DMS53 (cell line): ENCODE measurements around the gene GZF1.

Experiments
- DNase-seq: peaks from one replicate; lab custom pipeline; 2025; lab: John Stamatoyannopoulos, UW

The GZF1 gene

GRCh38 chr20:23369072-23369823, 7.3 kb downstream of the GZF1 start:
- no peak for DNase-seq

- DNase-seq = no peak
Observed at GRCh38 chr20:23370274-23370673, 8.3 kb downstream of the GZF1 start.

- no peak for DNase-seq
Observed at GRCh38 chr20:23370873-23371272, 8.9 kb downstream of the GZF1 start.

GRCh38 chr20:23371496-23371895, 9.5 kb downstream of the GZF1 start:
- no peak for DNase-seq

- DNase-seq = no peak
Observed at GRCh38 chr20:23374441-23374840, 12.5 kb downstream of the GZF1 start.

- no peak for DNase-seq
Observed at GRCh38 chr20:23375827-23376226, 13.8 kb downstream of the GZF1 start.

- no peak for DNase-seq
Observed at GRCh38 chr20:23379772-23380171, 17.8 kb downstream of the GZF1 start.

- no peak for DNase-seq
Observed at GRCh38 chr20:23381876-23382275, 19.9 kb downstream of the GZF1 start.

- no peak for DNase-seq
Observed at GRCh38 chr20:23386304-23387117, 24.5 kb downstream of the GZF1 start.

GRCh38 chr20:23387118-23387443, 25.1 kb downstream of the GZF1 start:
- DNase-seq = no peak

- DNase-seq = no peak
Observed at GRCh38 chr20:23390091-23390774, 28.3 kb downstream of the GZF1 start.

- DNase-seq = no peak
Observed at GRCh38 chr20:23391707-23392310, 29.8 kb downstream of the GZF1 start.

- no peak for DNase-seq
Observed at GRCh38 chr20:23393996-23394775, 32.2 kb downstream of the GZF1 start.

- no peak for DNase-seq
Observed at GRCh38 chr20:23396950-23397627, 35.1 kb downstream of the GZF1 start.

- DNase-seq = no peak
Observed at GRCh38 chr20:23397961-23398360, 36.0 kb downstream of the GZF1 start.

- peak; percentile 22 for DNase-seq
Observed at GRCh38 chr20:23399568-23400241, 37.7 kb downstream of the GZF1 start.

GRCh38 chr20:23401051-23401450, 39.1 kb downstream of the GZF1 start:
- DNase-seq = no peak

- no peak for DNase-seq
Observed at GRCh38 chr20:23403751-23404150, 41.8 kb downstream of the GZF1 start.

- no peak for DNase-seq
Observed at GRCh38 chr20:23404196-23404595, 42.2 kb downstream of the GZF1 start.

- no peak for DNase-seq
Observed at GRCh38 chr20:23406880-23407279, 44.9 kb downstream of the GZF1 start.
